GM12865 (cell line): ENCODE results near the gene SNU13.
"Not testable (repeated sequence)": the region's sequence is repeated elsewhere in the genome, so short reads cannot be mapped to it uniquely, and the experiment has no call there.

Source experiments
- DNase-seq: peaks from one replicate; pipeline ENCODE4 v3.0.0; 2010; ENCODE audit warnings: low read depth
- H3K4me3 ChIP-seq: 2 replicates; pipeline ENCODE4 v1.5.1; 2011; ENCODE audit warnings: mild to moderate bottlenecking, low read depth, low read length, control low read depth
- TF ChIP-seq, protein P1 (sequence below): IDR thresholded peaks from 2 replicates; pipeline ENCODE4 v1.5.1; 2011; ENCODE audit warnings: low read length, control low read depth, low read depth, inconsistent platforms; ENCODE audit not compliant: insufficient read depth; ENCODE audit errors: missing control alignments

Gene SNU13

DNA sequence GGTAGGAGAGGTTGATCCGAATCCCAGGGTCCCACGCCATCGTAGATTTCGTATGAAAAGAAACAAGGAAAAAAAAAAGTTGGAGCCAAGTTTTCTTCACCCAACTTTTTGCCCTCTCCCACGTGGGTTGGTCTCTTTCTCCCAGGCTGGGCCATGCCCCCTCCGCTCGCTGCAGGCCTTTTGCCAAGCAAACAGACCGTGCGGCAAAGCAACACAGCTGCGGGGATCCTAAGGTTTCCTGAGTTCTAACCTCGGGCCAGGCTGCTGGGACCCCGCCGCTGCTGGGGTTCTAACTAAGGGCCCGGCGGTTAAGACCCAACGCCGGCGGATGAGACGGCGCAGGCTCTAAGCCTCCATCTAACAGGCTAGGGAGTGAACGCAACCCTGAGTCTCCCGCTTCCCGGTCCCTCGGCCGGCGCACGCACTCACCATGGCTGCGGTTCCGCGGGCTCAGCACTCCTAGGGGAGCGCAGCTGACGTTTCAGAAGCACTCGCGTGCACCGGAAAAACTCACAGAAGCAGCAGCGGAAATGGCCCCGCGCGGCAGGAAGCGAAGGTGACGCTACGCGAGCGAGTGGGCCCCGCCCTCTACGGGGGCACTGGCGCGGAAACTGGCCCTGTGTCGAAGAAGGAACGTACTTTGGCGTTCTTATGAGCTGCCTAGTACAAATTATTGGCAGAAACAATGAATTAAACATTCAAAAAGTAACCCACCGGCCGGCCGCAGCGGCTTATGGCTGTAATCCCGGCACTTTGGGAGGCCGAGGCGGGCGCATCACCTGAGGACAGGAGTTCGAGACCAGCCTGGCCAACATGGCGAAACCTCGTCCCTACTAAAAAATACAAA is at the start of gene SNU13:
Gene SNU13 (minus strand): TSS at position 503 of the 847 bp plus-strand sequence. CDS start 71 bp downstream, at position 432.
- H3K4me3 ChIP-seq, result peak within 1 kb of the TSS; percentile 83
- DNase-seq, result peak; percentile 95
- TF ChIP-seq, protein P1, sequence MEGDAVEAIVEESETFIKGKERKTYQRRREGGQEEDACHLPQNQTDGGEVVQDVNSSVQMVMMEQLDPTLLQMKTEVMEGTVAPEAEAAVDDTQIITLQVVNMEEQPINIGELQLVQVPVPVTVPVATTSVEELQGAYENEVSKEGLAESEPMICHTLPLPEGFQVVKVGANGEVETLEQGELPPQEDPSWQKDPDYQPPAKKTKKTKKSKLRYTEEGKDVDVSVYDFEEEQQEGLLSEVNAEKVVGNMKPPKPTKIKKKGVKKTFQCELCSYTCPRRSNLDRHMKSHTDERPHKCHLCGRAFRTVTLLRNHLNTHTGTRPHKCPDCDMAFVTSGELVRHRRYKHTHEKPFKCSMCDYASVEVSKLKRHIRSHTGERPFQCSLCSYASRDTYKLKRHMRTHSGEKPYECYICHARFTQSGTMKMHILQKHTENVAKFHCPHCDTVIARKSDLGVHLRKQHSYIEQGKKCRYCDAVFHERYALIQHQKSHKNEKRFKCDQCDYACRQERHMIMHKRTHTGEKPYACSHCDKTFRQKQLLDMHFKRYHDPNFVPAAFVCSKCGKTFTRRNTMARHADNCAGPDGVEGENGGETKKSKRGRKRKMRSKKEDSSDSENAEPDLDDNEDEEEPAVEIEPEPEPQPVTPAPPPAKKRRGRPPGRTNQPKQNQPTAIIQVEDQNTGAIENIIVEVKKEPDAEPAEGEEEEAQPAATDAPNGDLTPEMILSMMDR, result no peak

DNA sequence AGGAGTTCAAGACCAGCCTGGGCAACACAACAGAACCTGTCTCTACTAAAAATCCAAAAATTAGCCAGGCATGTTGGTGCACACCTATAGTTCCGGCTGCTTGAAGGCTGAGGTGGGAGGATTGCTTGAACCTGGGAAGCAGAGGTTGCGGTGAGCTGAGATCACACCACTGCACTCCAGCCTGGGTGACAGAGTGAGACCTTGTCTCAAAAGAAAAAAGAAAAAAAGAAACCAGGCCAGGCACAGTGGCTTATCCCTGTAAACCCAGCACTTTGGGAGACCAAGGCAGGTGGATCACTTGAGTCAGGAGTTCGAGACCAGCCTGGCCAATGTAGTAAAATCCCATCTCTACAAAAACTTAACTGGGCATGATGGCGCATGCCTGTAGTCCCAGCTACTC is 44.6 kb upstream of the SNU13 start:
- H3K4me3 ChIP-seq, DNase-seq: not testable (repeated sequence)

DNA sequence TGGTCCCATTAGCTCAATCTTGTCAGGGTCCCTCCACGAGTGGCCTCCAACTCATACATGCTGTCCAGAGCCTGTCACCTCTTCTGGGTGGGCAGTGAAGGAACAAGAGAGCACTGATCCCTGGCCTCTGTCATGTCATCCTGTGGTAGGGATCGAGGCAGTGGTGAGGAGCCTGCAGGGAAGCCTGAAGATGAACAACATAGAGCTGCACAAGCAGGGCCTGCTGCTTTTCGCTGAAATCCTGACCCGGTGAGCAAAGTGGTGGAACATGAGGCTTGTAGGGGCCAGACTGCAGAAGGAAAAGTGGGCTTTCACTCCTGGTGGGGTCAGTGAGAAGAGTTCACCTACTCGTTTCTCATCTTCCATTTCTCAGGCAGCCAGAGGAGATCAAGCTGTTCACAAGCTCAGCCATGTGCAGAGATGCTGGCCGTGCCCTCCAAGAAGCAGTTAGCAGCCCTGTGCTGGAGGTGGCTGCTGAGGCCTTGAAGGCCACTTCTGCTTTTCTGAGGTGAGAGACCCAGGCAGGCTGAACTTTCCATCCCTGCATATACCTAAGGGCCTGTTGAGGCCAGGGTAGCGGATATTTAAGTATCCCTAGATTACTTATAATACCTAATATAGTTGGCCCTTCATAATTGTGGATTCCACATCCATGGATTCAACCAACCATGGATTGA is 43.6 kb upstream of the SNU13 start:
- TF ChIP-seq, protein P1, result no peak
- peak; percentile 37 for DNase-seq
- H3K4me3 ChIP-seq, result no peak overlapping the region

DNA sequence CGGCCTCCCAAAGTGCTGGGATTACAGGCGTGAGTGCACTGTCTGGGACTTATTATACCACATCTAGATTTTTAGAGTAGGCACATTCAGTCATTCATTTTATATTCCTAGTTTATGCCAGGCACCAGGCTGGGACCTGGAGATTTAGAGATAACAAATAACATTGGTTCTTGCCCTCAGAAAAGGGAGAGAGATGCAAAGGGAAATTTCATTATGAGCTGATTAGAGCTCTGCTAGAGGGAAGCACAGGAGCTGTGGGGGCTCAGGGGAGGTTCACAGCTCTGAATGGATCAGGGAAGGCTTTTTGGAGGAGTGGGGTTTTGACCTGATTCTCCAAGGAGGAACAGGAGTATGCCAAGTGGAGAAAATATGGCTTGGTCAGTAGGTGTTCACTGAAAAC is 42.9 kb upstream of the SNU13 start:
- H3K4me3 ChIP-seq, result no peak overlapping the region
- DNase-seq, result no peak
- TF ChIP-seq, protein P1, result no peak

DNA sequence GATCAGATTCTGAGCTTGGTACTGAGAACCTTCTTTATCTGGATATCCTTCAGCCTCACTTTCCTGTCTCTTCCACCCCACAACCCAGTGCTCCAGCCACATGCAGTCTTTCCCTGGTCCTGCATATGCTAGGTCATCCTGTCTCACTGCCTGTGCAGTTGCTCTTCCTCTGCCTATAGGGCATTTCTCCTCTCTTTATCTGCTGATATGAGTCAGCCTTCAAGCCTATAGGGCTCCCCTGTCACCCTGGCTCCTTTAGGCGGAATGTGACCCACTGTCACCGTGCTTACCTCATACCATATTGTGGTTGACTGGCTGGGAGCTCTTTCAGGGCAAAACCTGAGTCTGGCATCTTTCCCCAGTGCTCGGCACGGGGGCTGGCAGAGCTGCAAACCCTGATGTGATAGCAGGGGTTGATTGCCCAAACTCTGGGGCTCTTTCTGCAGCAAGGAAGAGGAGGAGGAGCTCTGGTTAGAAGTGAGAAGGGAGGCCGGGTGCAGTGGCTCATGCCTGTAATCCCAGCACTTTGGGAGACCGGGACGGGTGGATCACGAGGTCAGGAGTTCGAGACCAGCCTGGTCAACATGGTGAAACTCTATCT is 36.9 kb upstream of the SNU13 start:
- no peak for DNase-seq
- TF ChIP-seq, protein P1, result no peak
- no peak overlapping the region for H3K4me3 ChIP-seq

DNA sequence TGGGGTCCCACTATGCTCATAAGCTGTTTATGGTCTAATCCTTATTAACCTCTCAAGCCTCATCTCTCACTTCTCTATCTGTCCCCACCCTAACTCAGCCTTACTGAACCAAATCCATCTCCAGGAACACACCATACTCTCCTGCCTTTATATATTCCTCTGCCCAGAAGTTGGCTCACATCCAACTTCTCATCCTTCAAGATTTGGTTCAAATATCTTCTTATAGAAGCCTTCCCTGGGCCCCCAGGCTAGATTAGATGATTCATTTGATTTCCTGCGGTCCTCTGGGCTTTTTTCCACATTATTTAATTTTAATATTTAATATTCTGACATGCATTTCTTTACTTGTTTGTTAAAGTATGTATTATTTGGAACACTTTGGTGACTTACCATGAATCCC is 33.8 kb upstream of the SNU13 start:
- DNase-seq, result no peak
- no peak overlapping the region for H3K4me3 ChIP-seq
- TF ChIP-seq, protein P1, result no peak

DNA sequence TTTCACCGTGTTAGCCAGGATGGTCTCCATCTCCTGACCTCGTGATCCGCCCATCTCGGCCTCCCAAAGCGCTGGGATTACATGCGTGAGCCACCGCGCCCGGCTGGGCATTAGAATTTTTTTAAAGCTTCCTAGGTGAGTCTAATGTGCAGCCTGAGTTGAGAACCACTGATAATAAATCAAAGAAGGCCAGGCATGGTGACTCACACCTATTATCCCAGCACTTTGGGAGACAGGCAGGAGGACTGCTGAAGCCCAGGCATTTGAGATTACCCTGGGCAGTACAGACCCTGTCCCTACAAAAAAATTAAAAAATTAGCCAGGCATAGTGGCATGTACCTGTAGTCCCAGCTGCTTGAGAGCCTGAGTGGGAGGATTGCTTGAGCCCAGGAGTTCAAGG is 24.3 kb upstream of the SNU13 start:
- no peak for DNase-seq
- TF ChIP-seq, protein P1, result no peak
- H3K4me3 ChIP-seq, result no peak overlapping the region
